GM21723 (cell line): ENCODE results near the gene NNMT.

ENCODE experiments used
- ATAC-seq: cut with Tn5 transposase; IDR thresholded peaks from one replicate; pipeline ENCODE4 v1.9.1; 2021; ENCODE audit warnings: mild to moderate bottlenecking, moderate library complexity; ENCODE audit not compliant: unreplicated experiment

The NNMT gene

GRCh38 chr11:114295676-114296604 lies at the start of gene NNMT:
Gene NNMT, plus strand, starts transcription at chr11:114296399. Its CDS starts 158 bp downstream, at chr11:114296557.
- ATAC-seq, result no peak

GRCh38 chr11:114247070-114247789 lies 49.0 kb upstream of the NNMT start:
- no peak for ATAC-seq

- ATAC-seq, result no peak
Measured at GRCh38 chr11:114250180-114250579, 46.0 kb upstream of the NNMT start.

- no peak for ATAC-seq
Measured at GRCh38 chr11:114250993-114251814, 45.0 kb upstream of the NNMT start.

GRCh38 chr11:114251815-114252337 lies 44.3 kb upstream of the NNMT start:
- ATAC-seq, result no peak

- no peak for ATAC-seq
Measured at GRCh38 chr11:114252767-114253166, 43.4 kb upstream of the NNMT start.

- no peak for ATAC-seq
Measured at GRCh38 chr11:114253771-114254170, 42.4 kb upstream of the NNMT start.

GRCh38 chr11:114254571-114255146 lies 41.5 kb upstream of the NNMT start:
- ATAC-seq, result no peak

GRCh38 chr11:114255289-114255688 lies 40.9 kb upstream of the NNMT start:
- ATAC-seq, result no peak

- no peak for ATAC-seq
Measured at GRCh38 chr11:114256176-114256966, 39.8 kb upstream of the NNMT start.

- ATAC-seq, result no peak
Measured at GRCh38 chr11:114256967-114257286, 39.3 kb upstream of the NNMT start.

GRCh38 chr11:114257621-114258558 lies 38.3 kb upstream of the NNMT start:
- no peak for ATAC-seq

- no peak for ATAC-seq
Measured at GRCh38 chr11:114258696-114259095, 37.5 kb upstream of the NNMT start.

GRCh38 chr11:114259124-114259526 lies 37.1 kb upstream of the NNMT start:
- no peak for ATAC-seq

- ATAC-seq, result no peak
Measured at GRCh38 chr11:114259551-114259983, 36.6 kb upstream of the NNMT start.

- no peak for ATAC-seq
Measured at GRCh38 chr11:114260077-114260476, 36.1 kb upstream of the NNMT start.

- ATAC-seq, result no peak
Measured at GRCh38 chr11:114260483-114260882, 35.7 kb upstream of the NNMT start.

GRCh38 chr11:114261791-114262190 lies 34.4 kb upstream of the NNMT start:
- ATAC-seq, result no peak
